HG02870 (cell line): ENCODE data around the gene CADPS2.

Experiments used
- ATAC-seq: cut with Tn5 transposase; IDR thresholded peaks from one replicate; pipeline ENCODE4 v1.9.1; 2021; ENCODE audit warnings: mild to moderate bottlenecking, moderate library complexity; ENCODE audit not compliant: unreplicated experiment

CADPS2 gene

GRCh38 chr7:122618585-122619189 is 267.6 kb downstream of the CADPS2 start:
- no peak for ATAC-seq

- no peak for ATAC-seq
Observed at GRCh38 chr7:122616951-122617350, 269.3 kb downstream of the CADPS2 start.

- no peak for ATAC-seq
Observed at GRCh38 chr7:122605929-122606328, 280.3 kb downstream of the CADPS2 start.

GRCh38 chr7:122604251-122604650 is 282.0 kb downstream of the CADPS2 start:
- no peak for ATAC-seq

GRCh38 chr7:122602800-122603199 is 283.5 kb downstream of the CADPS2 start:
- no peak for ATAC-seq

- no peak for ATAC-seq
Observed at GRCh38 chr7:122600630-122601029, 285.6 kb downstream of the CADPS2 start.

- ATAC-seq: no peak
Observed at GRCh38 chr7:122600042-122600441, 286.2 kb downstream of the CADPS2 start.

GRCh38 chr7:122597277-122597676 is 289.0 kb downstream of the CADPS2 start:
- ATAC-seq: no peak

GRCh38 chr7:122595885-122596284 is 290.4 kb downstream of the CADPS2 start:
- no peak for ATAC-seq

GRCh38 chr7:122588621-122589020 is 297.6 kb downstream of the CADPS2 start:
- ATAC-seq: no peak

- no peak for ATAC-seq
Observed at GRCh38 chr7:122584676-122585251, 301.5 kb downstream of the CADPS2 start.

- ATAC-seq: no peak
Observed at GRCh38 chr7:122578350-122578749, 307.9 kb downstream of the CADPS2 start.

- ATAC-seq: no peak
Observed at GRCh38 chr7:122577449-122578003, 308.7 kb downstream of the CADPS2 start.

- no peak for ATAC-seq
Observed at GRCh38 chr7:122572706-122573105, 313.6 kb downstream of the CADPS2 start.

GRCh38 chr7:122561326-122561725 is 324.9 kb downstream of the CADPS2 start:
- ATAC-seq: no peak

GRCh38 chr7:122556873-122557542 is 329.3 kb downstream of the CADPS2 start:
- no peak for ATAC-seq

GRCh38 chr7:122556219-122556618 is 330.0 kb downstream of the CADPS2 start:
- ATAC-seq: no peak

GRCh38 chr7:122553761-122554160 is 332.5 kb downstream of the CADPS2 start:
- ATAC-seq: no peak

GRCh38 chr7:122552769-122553168 is 333.5 kb downstream of the CADPS2 start:
- ATAC-seq: no peak

GRCh38 chr7:122550545-122550944 is 335.7 kb downstream of the CADPS2 start:
- no peak for ATAC-seq

GRCh38 chr7:122549578-122549977 is 336.7 kb downstream of the CADPS2 start:
- no peak for ATAC-seq

- no peak for ATAC-seq
Observed at GRCh38 chr7:122546496-122546895, 339.8 kb downstream of the CADPS2 start.
